Bronchial epithelial cell (primary cell): ENCODE results near the gene DBT. TPM values are rescaled to one million over a fixed set of nuclear protein-coding genes. Genes with fewer than 3 reads are reported as not detected.

Experiments
- DNase-seq: peaks from one replicate; pipeline ENCODE4 v3.0.0-alpha.2; 2010; ENCODE audit warnings: low read depth
- FAIRE-seq: peaks from 2 replicates; lab custom pipeline; 2011; peaks lifted over from hg19 to GRCh38; lab: Jason Lieb, UNC
- H3K27me3 ChIP-seq: 2 replicates; pipeline ENCODE4 v1.5.1; 2011; ENCODE audit warnings: low read length; ENCODE audit not compliant: control insufficient read depth, insufficient read depth
- H3K36me3 ChIP-seq: 2 replicates; pipeline ENCODE4 v1.5.1; 2011; ENCODE audit warnings: low read length; ENCODE audit not compliant: control insufficient read depth, insufficient read depth
- H3K4me3 ChIP-seq: 2 replicates; pipeline ENCODE4 v1.5.1; 2011; ENCODE audit warnings: mild to moderate bottlenecking, low read depth, low read length, control low read depth
- total RNA-seq: library from RNA; depleted of rRNA; stranded (reverse); fragments of >200 nt; gene quantifications from 2 replicates; pipeline ENCODE4 v1.2.1, GENCODE V29; 2014
- TF ChIP-seq, protein P1 (sequence below): IDR thresholded peaks from 2 replicates; pipeline ENCODE4 v1.5.1; 2011; ENCODE audit warnings: mild to moderate bottlenecking, moderate library complexity, low read length, control low read depth, inconsistent platforms; ENCODE audit not compliant: insufficient read depth, severe bottlenecking

Gene DBT
- total RNA-seq, 1 donor from 2014 or later = 3.7 TPM

DNA sequence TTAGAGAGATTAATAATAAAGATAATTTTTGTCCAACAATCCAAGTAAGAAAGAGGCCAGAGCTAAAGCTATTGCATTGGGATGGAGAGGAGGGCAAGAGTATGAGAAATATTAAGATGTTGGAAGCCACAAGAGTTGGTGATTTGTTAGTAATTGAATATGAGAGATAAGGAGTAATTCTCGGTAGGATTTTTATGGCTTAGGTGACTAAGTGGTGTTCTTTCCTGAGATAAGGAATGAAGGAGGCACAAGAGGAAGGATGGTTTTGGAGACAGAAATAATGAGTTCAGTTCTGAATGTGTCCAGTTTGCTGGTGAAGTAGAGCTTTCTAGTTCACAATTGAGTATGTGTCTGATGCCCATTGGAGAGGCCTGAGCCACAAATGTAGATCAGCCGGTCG lies 107.3 kb downstream of the DBT start:
- DNase-seq = no peak
- Histone ChIP-seq H3K4me3 (no peak overlapping the region), H3K36me3 (peaks cover 13% of the 10 kb centered on the region), H3K27me3 (no peaks in the 10 kb centered on the region)
- no peak for FAIRE-seq
- TF ChIP-seq, protein P1, sequence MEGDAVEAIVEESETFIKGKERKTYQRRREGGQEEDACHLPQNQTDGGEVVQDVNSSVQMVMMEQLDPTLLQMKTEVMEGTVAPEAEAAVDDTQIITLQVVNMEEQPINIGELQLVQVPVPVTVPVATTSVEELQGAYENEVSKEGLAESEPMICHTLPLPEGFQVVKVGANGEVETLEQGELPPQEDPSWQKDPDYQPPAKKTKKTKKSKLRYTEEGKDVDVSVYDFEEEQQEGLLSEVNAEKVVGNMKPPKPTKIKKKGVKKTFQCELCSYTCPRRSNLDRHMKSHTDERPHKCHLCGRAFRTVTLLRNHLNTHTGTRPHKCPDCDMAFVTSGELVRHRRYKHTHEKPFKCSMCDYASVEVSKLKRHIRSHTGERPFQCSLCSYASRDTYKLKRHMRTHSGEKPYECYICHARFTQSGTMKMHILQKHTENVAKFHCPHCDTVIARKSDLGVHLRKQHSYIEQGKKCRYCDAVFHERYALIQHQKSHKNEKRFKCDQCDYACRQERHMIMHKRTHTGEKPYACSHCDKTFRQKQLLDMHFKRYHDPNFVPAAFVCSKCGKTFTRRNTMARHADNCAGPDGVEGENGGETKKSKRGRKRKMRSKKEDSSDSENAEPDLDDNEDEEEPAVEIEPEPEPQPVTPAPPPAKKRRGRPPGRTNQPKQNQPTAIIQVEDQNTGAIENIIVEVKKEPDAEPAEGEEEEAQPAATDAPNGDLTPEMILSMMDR = no peak

DNA sequence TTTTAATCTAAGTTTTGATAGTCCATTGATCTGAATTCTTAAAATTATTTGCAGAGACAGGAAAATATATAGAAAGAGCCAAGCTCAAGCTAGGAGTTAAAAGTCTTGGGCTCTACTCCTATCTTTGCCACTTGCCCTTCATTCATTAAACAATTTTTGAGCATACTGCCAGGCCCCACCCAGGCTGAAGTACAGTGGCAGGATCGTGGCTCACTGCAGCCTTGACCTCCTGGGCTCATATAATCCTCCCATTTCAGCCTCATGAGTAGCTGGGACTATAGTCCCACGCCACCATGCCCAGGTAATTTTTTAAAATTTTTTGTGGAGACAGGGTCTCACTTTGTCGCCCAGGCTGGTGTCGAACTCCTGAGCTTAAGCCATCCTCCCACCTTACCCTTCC lies 108.4 kb downstream of the DBT start:
- DNase-seq = no peak
- FAIRE-seq = no peak
- Histone ChIP-seq H3K27me3 (no peaks in the 10 kb centered on the region), H3K36me3 (peaks cover 15% of the 10 kb centered on the region), H3K4me3 (no peak overlapping the region)
- TF ChIP-seq, protein P1 = no peak

DNA sequence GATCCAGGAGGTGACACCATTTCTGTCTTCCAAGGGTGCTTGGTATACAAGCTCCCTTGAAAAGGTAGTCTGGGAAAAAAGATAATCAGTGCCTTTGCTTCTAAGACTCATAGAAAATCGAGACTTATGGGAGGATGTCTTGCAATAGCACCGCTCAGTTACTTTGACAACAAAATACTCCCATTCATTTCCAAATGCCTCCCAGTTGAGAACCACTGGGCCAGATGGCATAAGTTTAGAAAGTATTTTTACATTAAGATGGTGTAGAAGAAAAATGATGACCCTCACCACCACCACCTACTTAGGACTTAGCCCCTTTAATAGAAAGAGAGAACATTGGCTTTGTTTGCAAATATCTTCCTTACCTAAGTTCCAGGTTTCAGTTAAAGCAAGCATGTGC lies 112.0 kb downstream of the DBT start:
- FAIRE-seq (no peak), DNase-seq (no peak)
- H3K4me3 ChIP-seq = no peak overlapping the region
- H3K36me3 ChIP-seq = peaks cover 13% of the 10 kb centered on the region
- TF ChIP-seq, protein P1 = no peak
- H3K27me3 ChIP-seq = no peaks in the 10 kb centered on the region

Other genes starting within 250 kb of the DBT start
- gene SASS6, start 116.9 kb downstream of the DBT start, total RNA-seq = 1.2 and 1.6 TPM in 2 replicates
- 11.0 and 14.2 TPM in 2 replicates for gene TRMT13, start 116.7 kb downstream of the DBT start, total RNA-seq
- gene LRRC39, start 71.6 kb downstream of the DBT start, total RNA-seq = 0.13 and 0.53 TPM in 2 replicates
- 44.3 and 64.0 TPM in 2 replicates for gene RTCA, start 16.4 kb upstream of the DBT start, total RNA-seq
- gene CDC14A, start 102.7 kb upstream of the DBT start, total RNA-seq = 0.79 and 1.0 TPM in 2 replicates